Peyer's patch (tissue), 4 donors: ENCODE data around the gene PUSL1. TPM values are rescaled to one million over a fixed set of nuclear protein-coding genes. Genes with fewer than 3 reads are reported as not detected.

Experiments used
- DNase-seq, 3 donors: peaks; one replicate each; pipeline ENCODE4 v3.0.0-alpha.2; 2017 to 2019
- H3K27ac ChIP-seq, 4 donors: fragments of 200-600 bp; sonication (generic); one replicate each; pipeline ENCODE4 v1.5.1; 2016 to 2019
- H3K27me3 ChIP-seq, 2 donors: fragments of 200-600 bp; sonication (generic); one replicate each; pipeline ENCODE4 v1.5.1; 2019
- H3K36me3 ChIP-seq, 3 donors: fragments of 200-600 bp; sonication (generic); one replicate each; pipeline ENCODE4 v1.5.1; 2016 to 2019
- H3K4me1 ChIP-seq, 4 donors: fragments of 200-600 bp; sonication (generic); one replicate each; pipeline ENCODE4 v1.5.1; 2016 to 2019
- H3K4me3 ChIP-seq, 4 donors: fragments of 200-600 bp; sonication (generic); 1 replicate in 3 of 4; 2 replicates in 1 of 4; pipeline ENCODE4 v1.5.1; 2016 to 2019; ENCODE audit warnings: mild to moderate bottlenecking in 1 of 4
- H3K9me3 ChIP-seq, 4 donors: fragments of 200-600 bp; sonication (generic); one replicate each; pipeline ENCODE4 v1.5.1; 2016 to 2019; ENCODE audit warnings: mild to moderate bottlenecking in 1 of 4
- CTCF ChIP-seq, 6 experiments: fragments of 450-650 bp in 4 of 6; fragments of 200-600 bp in 2 of 6; sonication (generic) in 1 of 6; IDR thresholded peaks; one replicate each; pipeline ENCODE4 v1.5.1; 2017 to 2019; ENCODE audit warnings: antibody characterized with exemption in 6 of 6, mild to moderate bottlenecking in 3 of 6, moderate library complexity in 1 of 6
- POLR2A ChIP-seq, 2 donors: fragments of 450-650 bp; IDR thresholded peaks; one replicate each; pipeline ENCODE4 v1.5.1; 2017; ENCODE audit warnings: antibody characterized with exemption in 2 of 2, mild to moderate bottlenecking in 2 of 2, moderate library complexity in 2 of 2
- total RNA-seq, 4 donors: library from RNA; depleted of rRNA; stranded (reverse); fragments of >200 nt; gene quantifications; one replicate each; pipeline ENCODE4 v1.1.0, GENCODE V29; 2016

PUSL1 gene
- total RNA-seq, 4 donors from 2014 or later = 12.4 to 38.9 (median 24.4) TPM

- Histone ChIP-seq H3K27me3 (no peaks in the 10 kb centered on the region), H3K27ac (no peak overlapping the region), H3K36me3 (no peaks in the 10 kb centered on the region), H3K9me3 (no peaks in the 10 kb centered on the region), H3K4me3 (no peak overlapping the region), H3K4me1 (peaks cover 0 to 35% (median 2%) of the 10 kb centered on the region in 4 donors)
- DNase-seq = no peak
- TF ChIP-seq CTCF (IDR thresholded peaks at IDR 0.05) (no peak), POLR2A (IDR thresholded peaks at IDR 0.05) (no peak)
Observed at GRCh38 chr1:1285611-1286311, 22.6 kb upstream of the PUSL1 start.

GRCh38 chr1:1286313-1287261, 21.8 kb upstream of the PUSL1 start:
- Histone ChIP-seq H3K4me1 (peaks cover 0 to 35% (median 4%) of the 10 kb centered on the region in 4 donors), H3K36me3 (no peaks in the 10 kb centered on the region), H3K4me3 (no peak overlapping the region), H3K9me3 (no peaks in the 10 kb centered on the region), H3K27ac (no peak overlapping the region), H3K27me3 (no peaks in the 10 kb centered on the region)
- TF ChIP-seq CTCF (IDR thresholded peaks at IDR 0.05) (no peak), POLR2A (IDR thresholded peaks at IDR 0.05) (no peak)
- DNase-seq = no peak

- Histone ChIP-seq H3K4me1 (peaks cover 0 to 33% (median 5%) of the 10 kb centered on the region in 4 donors), H3K27me3 (no peaks in the 10 kb centered on the region), H3K36me3 (no peaks in the 10 kb centered on the region), H3K4me3 (no peak overlapping the region), H3K27ac (no peak overlapping the region), H3K9me3 (no peaks in the 10 kb centered on the region)
- TF ChIP-seq POLR2A (IDR thresholded peaks at IDR 0.05) (no peak), CTCF (IDR thresholded peaks at IDR 0.05) (no peak)
- no peak for DNase-seq
Observed at GRCh38 chr1:1287288-1288110, 20.9 kb upstream of the PUSL1 start.

- peak; percentile 72 to 88 (median 84) for DNase-seq
- peak; percentile 42 to 82 (median 74) for TF ChIP-seq CTCF (IDR thresholded peaks at IDR 0.05)
- TF ChIP-seq POLR2A (IDR thresholded peaks at IDR 0.05) = no peak
- no peaks in the 10 kb centered on the region for H3K9me3 ChIP-seq
- peaks cover 0 to 30% (median 5%) of the 10 kb centered on the region in 4 donors for H3K4me1 ChIP-seq
- H3K27ac ChIP-seq = no peak overlapping the region
- no peaks in the 10 kb centered on the region for H3K27me3 ChIP-seq
- peaks cover 0 to 13% (median 0%) of the 10 kb centered on the region in 3 donors for H3K36me3 ChIP-seq
- H3K4me3 ChIP-seq = no peak overlapping the region
Observed at GRCh38 chr1:1290238-1290731, 18.1 kb upstream of the PUSL1 start.

- H3K36me3 ChIP-seq = peaks cover 0 to 21% (median 0%) of the 10 kb centered on the region in 3 donors
- no peaks in the 10 kb centered on the region for H3K27me3 ChIP-seq
- H3K4me1 ChIP-seq = peaks cover 0 to 22% (median 5%) of the 10 kb centered on the region in 4 donors
- DNase-seq = peak in 1 of 3 donors; percentile 67
- H3K27ac ChIP-seq = no peak overlapping the region
- no peak for TF ChIP-seq CTCF (IDR thresholded peaks at IDR 0.05)
- TF ChIP-seq POLR2A (IDR thresholded peaks at IDR 0.05) = no peak
- H3K4me3 ChIP-seq = no peak overlapping the region
- no peaks in the 10 kb centered on the region for H3K9me3 ChIP-seq
Observed at GRCh38 chr1:1291023-1291528, 17.3 kb upstream of the PUSL1 start.
